Activated CD4-positive, alpha-beta T cell treated with anti-CD3 and anti-CD28 coated beads, Interleukin-2, amount 10 ng/mL, durations not matched to agents 7 days and 5 days (primary cell): ENCODE measurements around the gene ARID1B. TPM values are rescaled to one million over a fixed set of nuclear protein-coding genes. Genes with fewer than 3 reads are reported as not detected.

Source experiments
- CTCF ChIA-PET: fragments of 350-600 bp; sonication (Branson Sonifier 250); formaldehyde crosslinking; loops from one replicate; lab custom pipeline; 2021; ENCODE audit warnings: antibody characterized with exemption; lab: Charles Lee
- POLR2A ChIA-PET: fragments of 350-600 bp; sonication (Branson Sonifier 250); formaldehyde crosslinking; loops from one replicate; lab custom pipeline; 2021; ENCODE audit warnings: antibody characterized with exemption; lab: Charles Lee
- DNase-seq: peaks from one replicate; pipeline ENCODE4 v3.0.0-alpha.2; 2020
- H3K27ac Mint-ChIP-seq: one replicate; pipeline ENCODE4 v1.8.0; 2021; ENCODE audit warnings: mild to moderate bottlenecking, moderate library complexity, mixed read lengths
- H3K27me3 Mint-ChIP-seq: one replicate; pipeline ENCODE4 v1.8.0; 2021; ENCODE audit warnings: mixed read lengths
- H3K36me3 Mint-ChIP-seq: one replicate; pipeline ENCODE4 v1.8.0; 2021; ENCODE audit warnings: low read depth, mixed read lengths
- H3K4me1 Mint-ChIP-seq: one replicate; pipeline ENCODE4 v1.8.0; 2021; ENCODE audit warnings: mixed read lengths
- H3K4me3 Mint-ChIP-seq: one replicate; pipeline ENCODE4 v1.8.0; 2021; ENCODE audit warnings: mild to moderate bottlenecking, moderate library complexity, mixed read lengths
- H3K9me3 Mint-ChIP-seq: one replicate; pipeline ENCODE4 v1.8.0; 2021; ENCODE audit warnings: mixed read lengths
- total RNA-seq, 2 experiments: library from RNA; stranded (reverse); gene quantifications; one replicate each; pipeline ENCODE4 v1.2.3, GENCODE V29; 2021

Gene ARID1B
- total RNA-seq, 2 experiments from 2014 or later, result 76.8 to 89.6 TPM

DNA sequence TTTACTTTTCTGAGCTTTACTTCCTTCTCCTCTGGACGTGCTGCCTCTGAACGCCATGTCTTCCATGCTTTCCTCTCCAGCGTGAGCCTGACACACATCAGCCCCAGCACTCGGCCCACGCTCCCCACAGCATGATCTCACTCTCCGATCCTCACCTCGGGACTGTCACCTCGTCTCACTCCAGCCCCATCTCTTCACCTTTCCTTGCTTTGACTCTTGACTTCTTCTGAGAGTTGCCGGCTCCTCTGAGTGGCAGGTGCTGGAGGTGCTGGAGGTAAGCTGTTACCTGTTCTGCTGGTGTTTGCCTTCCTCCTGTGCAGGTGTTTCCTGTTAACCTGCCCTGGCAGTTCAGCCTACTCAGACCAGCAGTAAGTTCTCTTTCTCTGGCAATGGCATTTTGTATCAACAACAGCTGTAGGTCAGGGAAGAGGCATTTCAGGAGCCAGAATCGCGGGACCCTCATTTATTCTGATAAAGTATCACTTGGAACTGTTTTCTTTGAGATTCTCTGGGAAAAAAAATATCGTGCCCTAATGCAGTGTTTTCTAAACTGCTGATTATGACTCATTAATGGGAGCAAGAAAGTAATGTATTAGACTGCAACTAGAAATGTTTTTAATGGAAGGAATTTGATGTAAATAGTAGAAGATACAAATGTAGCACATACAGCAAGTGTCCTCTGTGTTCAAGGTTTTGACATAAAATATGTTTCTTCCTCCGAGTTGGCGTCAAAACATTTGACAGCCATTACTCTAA is 106.5 kb downstream of the ARID1B start:
- ChIA-PET CTCF (interaction anchor here (1.4 to 1.5 kb wide), 2 partner anchors 12 to 14 kb away, joined by 4 read pairs; no protein-coding TSS in a partner anchor), POLR2A (no interaction called here)
- Mint-ChIP-seq H3K4me3 (no peak overlapping the region), H3K36me3 (peaks cover 5% of the 10 kb centered on the region), H3K27ac (no peak overlapping the region), H3K27me3 (no peaks in the 10 kb centered on the region), H3K9me3 (no peaks in the 10 kb centered on the region), H3K4me1 (peaks cover 43% of the 10 kb centered on the region)
- no peak for DNase-seq

DNA sequence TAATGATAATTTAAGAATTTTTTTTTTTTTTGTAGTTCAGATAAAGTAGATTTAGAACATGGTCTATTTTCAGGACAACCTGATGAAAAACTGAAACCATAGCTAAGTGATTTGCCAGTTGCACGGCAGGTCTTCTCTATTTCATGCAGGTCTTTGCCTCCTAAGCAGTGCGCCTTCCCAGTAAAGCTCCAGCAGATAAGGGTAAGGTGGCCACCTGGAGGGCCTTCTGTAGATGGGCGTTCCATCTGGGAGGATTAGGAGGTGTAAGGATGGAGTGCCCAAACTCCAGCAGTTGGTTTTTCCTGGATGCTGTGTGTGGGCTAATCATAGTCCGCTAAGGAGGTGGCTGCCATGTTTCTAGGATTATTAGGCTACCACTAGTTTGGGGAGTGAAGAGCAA is 107.1 kb downstream of the ARID1B start:
- Mint-ChIP-seq H3K9me3 (no peaks in the 10 kb centered on the region), H3K27me3 (no peaks in the 10 kb centered on the region), H3K4me1 (peaks cover 43% of the 10 kb centered on the region), H3K36me3 (peaks cover 5% of the 10 kb centered on the region), H3K27ac (no peak overlapping the region), H3K4me3 (no peak overlapping the region)
- CTCF ChIA-PET, result interaction anchor here (1.4 to 1.5 kb wide), 2 partner anchors 12 to 14 kb away, joined by 4 read pairs; no protein-coding TSS in a partner anchor
- POLR2A ChIA-PET, result no interaction called here
- no peak for DNase-seq

DNA sequence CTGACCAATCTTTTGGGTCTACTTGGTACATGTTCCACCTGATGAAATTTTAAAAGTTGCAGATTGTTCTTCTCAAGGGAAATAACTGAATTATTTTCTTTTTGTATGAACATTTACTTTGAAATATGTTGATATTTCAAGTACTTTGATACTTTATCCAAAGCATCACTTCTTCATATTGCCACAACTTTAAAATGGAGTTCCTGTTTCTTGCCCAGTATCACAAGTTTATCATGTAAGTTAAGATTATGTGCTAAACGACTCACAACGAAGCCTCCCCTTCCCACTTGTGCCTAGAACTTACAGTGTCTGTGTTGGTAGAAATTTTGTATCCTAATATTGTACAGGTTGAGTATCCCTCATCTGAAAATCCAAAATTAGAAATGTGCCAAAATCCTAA is 108.4 kb downstream of the ARID1B start:
- no peak for DNase-seq
- Mint-ChIP-seq H3K4me1 (peaks cover 43% of the 10 kb centered on the region), H3K9me3 (no peaks in the 10 kb centered on the region), H3K27me3 (no peaks in the 10 kb centered on the region), H3K4me3 (no peak overlapping the region), H3K27ac (no peak overlapping the region), H3K36me3 (peaks cover 5% of the 10 kb centered on the region)
- ChIA-PET CTCF (no interaction called here), POLR2A (no interaction called here)

DNA sequence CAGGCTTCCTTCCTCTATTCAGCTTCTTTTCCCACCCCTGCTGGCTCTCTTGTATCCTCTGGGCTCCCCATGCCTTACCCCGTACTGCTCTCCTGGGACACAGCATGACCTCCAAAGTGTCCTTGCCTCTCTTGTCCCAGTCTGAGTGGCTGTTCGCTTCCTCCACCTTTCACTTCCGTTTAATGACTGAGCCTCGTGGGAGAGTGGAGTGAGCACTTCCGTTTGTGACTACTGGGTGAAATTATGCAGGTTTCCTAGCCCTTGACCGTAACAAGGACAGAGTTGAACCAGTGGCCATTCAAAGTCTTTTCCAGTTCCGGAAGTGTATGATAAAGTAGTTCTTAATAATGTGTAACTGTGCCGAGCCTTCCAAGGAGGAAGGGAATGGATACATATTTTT is 109.2 kb downstream of the ARID1B start:
- peaks cover 5% of the 10 kb centered on the region for H3K36me3 Mint-ChIP-seq
- H3K9me3 Mint-ChIP-seq, result no peaks in the 10 kb centered on the region
- DNase-seq, result no peak
- H3K27me3 Mint-ChIP-seq, result no peaks in the 10 kb centered on the region
- H3K4me1 Mint-ChIP-seq, result peaks cover 42% of the 10 kb centered on the region
- CTCF ChIA-PET, result no interaction called here
- POLR2A ChIA-PET, result no interaction called here
- no peak overlapping the region for H3K27ac Mint-ChIP-seq
- H3K4me3 Mint-ChIP-seq, result no peak overlapping the region

DNA sequence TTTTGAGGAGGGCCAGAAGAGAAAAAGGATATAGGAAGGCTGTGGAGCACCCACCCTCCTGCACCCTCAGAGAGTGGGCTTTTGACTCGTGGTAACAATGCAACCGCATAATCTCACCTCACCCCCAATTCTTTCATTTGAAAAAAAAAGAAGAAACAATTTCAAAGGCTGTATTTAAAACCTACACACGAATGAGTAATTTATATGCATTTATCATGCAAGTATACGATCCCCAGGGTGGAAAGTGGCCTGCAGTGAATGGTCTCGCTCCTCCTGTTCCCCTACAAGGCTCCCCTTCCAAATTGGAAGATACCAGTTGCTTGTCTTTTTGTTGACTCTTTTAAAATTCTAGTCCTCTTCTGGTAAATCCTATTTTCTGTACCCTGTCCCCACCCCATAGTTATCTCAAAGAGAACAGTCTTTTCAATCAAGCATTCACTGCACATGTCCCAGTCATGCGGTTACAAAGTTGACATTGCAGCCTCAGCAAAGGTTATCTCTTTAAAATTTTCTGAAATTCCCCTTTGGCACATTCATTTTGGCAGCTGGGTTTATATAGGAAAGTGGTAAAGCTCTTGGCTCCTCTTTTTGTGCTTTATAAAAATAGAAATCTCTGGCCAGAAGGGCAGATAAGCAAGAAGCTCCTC is 110.6 kb downstream of the ARID1B start:
- no peak for DNase-seq
- ChIA-PET POLR2A (no interaction called here), CTCF (no interaction called here)
- Mint-ChIP-seq H3K4me1 (peaks cover 32% of the 10 kb centered on the region), H3K36me3 (peaks cover 5% of the 10 kb centered on the region), H3K27ac (peak overlapping the region; percentile 1), H3K27me3 (no peaks in the 10 kb centered on the region), H3K9me3 (no peaks in the 10 kb centered on the region), H3K4me3 (no peak overlapping the region)

DNA sequence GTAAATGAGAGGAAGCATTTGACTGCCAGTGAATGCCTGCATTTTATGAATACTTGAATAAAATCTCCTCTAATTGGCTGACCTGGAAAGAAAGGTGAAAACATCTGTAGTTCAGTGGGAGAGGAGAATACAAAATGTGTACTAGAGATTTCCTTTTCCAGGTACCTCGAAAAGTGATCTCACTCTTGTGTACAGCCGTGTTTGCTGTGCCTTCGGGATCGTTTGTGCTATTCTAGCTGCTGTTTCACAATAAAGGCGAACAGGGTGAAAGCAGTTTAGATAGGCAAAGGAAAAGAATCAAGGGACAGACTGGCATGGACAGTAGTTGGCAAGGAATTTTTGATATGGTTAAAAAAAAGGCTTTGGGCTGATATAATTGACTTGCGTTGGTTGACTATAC is 112.3 kb downstream of the ARID1B start:
- Mint-ChIP-seq H3K27me3 (no peaks in the 10 kb centered on the region), H3K4me1 (peaks cover 22% of the 10 kb centered on the region), H3K9me3 (no peaks in the 10 kb centered on the region), H3K36me3 (peaks cover 7% of the 10 kb centered on the region), H3K4me3 (no peak overlapping the region), H3K27ac (no peak overlapping the region)
- no peak for DNase-seq
- POLR2A ChIA-PET, result no interaction called here
- CTCF ChIA-PET, result no interaction called here

DNA sequence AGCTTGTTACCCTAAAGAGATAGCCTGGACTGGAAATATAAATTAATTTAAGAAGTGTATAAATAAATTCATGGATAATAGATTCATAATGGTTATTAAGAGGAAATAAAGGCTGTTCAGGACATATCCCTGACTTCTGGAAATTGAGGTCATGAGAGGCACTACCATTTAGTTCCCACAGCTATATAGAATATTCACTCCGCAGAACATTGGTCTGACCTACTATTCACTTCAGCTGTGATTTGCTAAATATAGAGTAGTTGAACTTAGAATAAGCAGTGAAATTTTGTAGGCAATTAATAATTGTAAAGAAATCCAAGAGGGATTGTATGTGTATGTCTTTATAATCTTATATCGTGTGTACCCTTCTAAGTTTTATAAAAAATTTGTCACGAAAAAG is 112.8 kb downstream of the ARID1B start:
- CTCF ChIA-PET, result no interaction called here
- peaks cover 22% of the 10 kb centered on the region for H3K4me1 Mint-ChIP-seq
- no peaks in the 10 kb centered on the region for H3K27me3 Mint-ChIP-seq

DNA sequence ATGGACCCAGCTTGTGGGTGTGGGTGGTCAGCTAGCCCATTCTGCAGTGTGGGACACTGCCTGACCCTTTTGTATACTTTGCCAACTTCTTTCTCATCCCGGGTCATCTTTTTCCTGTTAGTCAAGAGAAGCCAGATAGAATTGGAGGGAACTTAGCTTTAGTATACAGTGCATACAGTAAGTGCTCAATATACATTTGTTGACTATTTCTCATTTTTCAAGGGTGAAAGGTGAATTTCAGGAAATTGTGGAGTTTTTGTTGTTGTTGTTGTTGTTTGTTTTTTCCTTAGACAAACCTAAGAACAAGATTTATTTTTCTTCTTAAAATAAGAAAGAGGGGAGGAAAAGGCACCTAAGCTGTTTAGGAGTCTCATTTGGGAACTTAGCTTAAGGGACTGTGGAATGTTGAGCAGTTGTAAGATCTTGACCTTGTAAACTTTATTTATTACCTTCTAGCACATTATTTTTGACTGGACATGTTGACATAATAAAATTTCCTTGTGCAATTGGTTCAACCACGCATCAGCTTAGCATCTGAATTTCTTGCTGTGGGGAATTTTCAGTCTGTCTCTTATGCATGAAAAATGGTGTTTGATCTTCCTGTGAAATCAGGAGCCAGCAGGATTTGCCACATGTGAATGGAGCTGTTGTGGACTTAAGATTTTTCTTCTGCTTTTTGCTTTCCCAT is 113.6 kb downstream of the ARID1B start:
- CTCF ChIA-PET, result no interaction called here
- Mint-ChIP-seq H3K9me3 (no peaks in the 10 kb centered on the region), H3K36me3 (peaks cover 7% of the 10 kb centered on the region), H3K4me1 (peaks cover 17% of the 10 kb centered on the region), H3K4me3 (no peak overlapping the region), H3K27me3 (no peaks in the 10 kb centered on the region), H3K27ac (no peak overlapping the region)
- DNase-seq, result no peak
- POLR2A ChIA-PET, result no interaction called here

More for the DNA sequence above, 112.8 kb downstream of the ARID1B start:
- H3K9me3 Mint-ChIP-seq, result no peaks in the 10 kb centered on the region
- no peak overlapping the region for H3K4me3 Mint-ChIP-seq
- no peak for DNase-seq
- POLR2A ChIA-PET, result no interaction called here
- no peak overlapping the region for H3K27ac Mint-ChIP-seq
- H3K36me3 Mint-ChIP-seq, result peaks cover 7% of the 10 kb centered on the region

DNA sequence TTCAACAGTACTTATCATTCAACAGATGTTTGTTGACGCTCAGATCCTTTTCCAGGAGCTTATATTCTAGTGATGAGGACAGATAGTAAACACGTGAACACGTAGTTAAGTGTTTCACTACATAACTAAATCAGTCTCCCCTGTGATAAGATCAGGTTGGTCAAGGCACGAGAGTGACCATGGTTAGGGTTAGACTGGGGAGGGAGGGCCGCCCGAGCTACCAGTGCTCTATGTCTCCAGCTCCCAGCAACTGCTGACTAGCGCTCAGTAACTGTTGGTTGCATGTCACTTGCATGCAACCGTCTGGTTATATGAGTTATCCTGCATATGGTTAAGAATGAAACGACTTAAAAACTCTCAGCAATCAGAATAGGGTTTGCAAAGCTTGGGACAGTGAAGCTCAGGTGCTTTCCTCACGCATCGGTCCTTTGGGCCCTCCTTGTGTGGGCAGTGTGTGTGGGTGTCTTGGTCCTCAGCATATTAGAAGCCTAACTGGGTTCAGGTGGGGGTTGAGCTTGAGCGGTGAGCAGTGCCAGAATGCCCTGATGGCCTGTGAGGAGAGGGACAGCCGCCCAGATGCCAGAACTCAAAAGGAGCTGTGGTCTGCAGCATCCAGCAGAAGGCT is 120.8 kb downstream of the ARID1B start:
- CTCF ChIA-PET, result interaction anchor here (1.4 kb wide), 1 partner anchor 12 kb away, joined by 5 read pairs; no protein-coding TSS in a partner anchor
- peaks cover 18% of the 10 kb centered on the region for H3K4me1 Mint-ChIP-seq

DNA sequence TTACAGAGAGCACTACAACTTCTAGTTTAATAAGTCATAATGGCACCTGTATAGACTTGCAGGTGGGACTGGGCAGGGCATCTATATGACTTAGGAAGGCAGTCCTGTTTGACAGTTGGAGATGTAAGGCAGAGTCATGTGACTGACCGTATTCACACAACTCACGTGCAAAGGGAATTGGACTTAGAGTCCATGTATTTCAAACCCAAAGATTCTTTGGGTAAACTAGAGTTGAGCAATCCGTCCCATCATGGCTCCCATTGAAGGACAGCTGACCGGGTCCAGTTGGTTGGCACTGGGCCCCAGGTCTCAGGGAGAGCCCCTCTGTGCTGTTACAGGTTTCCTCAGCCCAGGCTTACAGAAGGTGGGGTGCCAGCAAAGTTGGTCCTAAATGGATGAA is 121.9 kb downstream of the ARID1B start:
- no peak overlapping the region for H3K27ac Mint-ChIP-seq
- H3K27me3 Mint-ChIP-seq, result no peaks in the 10 kb centered on the region
- H3K9me3 Mint-ChIP-seq, result no peaks in the 10 kb centered on the region
- H3K36me3 Mint-ChIP-seq, result peaks cover 6% of the 10 kb centered on the region
- no peak for DNase-seq
- POLR2A ChIA-PET, result no interaction called here
- H3K4me1 Mint-ChIP-seq, result peaks cover 18% of the 10 kb centered on the region
- no peak overlapping the region for H3K4me3 Mint-ChIP-seq
- CTCF ChIA-PET, result no interaction called here

More for the DNA sequence above, 120.8 kb downstream of the ARID1B start:
- H3K27ac Mint-ChIP-seq, result no peak overlapping the region
- DNase-seq, result no peak
- no peaks in the 10 kb centered on the region for H3K27me3 Mint-ChIP-seq
- no peak overlapping the region for H3K4me3 Mint-ChIP-seq
- peaks cover 7% of the 10 kb centered on the region for H3K36me3 Mint-ChIP-seq
- H3K9me3 Mint-ChIP-seq, result no peaks in the 10 kb centered on the region
- POLR2A ChIA-PET, result no interaction called here

DNA sequence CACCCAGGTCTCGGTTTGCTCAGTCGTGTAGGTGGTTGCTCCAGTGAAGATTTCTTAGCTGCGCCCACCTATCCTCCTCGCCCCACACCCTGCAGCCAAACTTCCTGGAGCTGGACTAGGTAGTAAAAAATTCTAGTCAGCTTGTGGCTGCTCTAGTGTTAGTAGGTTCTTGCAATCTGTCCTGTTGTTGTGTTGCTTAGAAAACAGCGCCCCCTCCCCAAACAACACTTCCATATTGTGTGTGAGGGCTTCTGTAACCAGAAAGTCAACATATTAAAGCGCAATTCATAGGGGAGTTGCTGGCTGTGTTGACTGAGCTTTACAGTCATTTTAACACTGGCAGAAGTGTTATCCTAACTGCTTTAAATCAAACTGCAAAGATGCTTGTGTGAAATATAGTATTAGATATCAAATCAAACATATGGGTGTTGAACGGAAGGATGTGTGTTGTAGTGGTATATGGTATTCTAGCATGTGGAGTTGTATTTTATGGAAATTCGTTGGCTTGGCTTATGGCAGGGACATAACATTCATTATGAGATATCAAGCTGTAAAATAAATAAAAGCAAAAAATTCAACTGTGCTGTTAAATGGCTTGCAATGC is 122.5 kb downstream of the ARID1B start:
- H3K36me3 Mint-ChIP-seq, result peaks cover 6% of the 10 kb centered on the region
- ChIA-PET CTCF (interaction anchor here (0.5 kb wide), 1 partner anchor 108 kb away, joined by 5 read pairs; no protein-coding TSS in a partner anchor), POLR2A (no interaction called here)
- H3K4me3 Mint-ChIP-seq, result no peak overlapping the region
- peaks cover 18% of the 10 kb centered on the region for H3K4me1 Mint-ChIP-seq
- no peaks in the 10 kb centered on the region for H3K27me3 Mint-ChIP-seq
- H3K27ac Mint-ChIP-seq, result no peak overlapping the region
- H3K9me3 Mint-ChIP-seq, result no peaks in the 10 kb centered on the region
- no peak for DNase-seq

DNA sequence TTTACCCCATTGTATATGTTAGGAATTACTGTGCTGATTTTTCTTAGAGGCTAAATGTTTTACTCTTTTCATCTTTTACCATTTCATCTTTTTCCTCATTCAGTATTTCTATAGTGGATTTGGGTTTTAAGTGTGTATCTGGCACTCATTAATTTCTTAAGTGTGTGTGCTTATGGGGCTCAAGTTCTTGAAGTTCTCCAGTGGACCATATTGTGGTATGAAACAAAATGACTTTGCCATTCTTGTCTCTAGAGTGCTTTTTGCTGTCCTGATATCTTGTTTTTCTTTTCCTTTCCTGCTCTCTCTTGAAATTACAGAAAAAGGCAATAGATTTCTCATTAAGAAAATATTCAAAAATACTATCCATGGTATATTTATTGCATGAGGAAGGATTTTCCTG is 123.1 kb downstream of the ARID1B start:
- H3K9me3 Mint-ChIP-seq, result no peaks in the 10 kb centered on the region
- no peak overlapping the region for H3K27ac Mint-ChIP-seq
- POLR2A ChIA-PET, result no interaction called here

More for the DNA sequence above, 123.1 kb downstream of the ARID1B start:
- peaks cover 18% of the 10 kb centered on the region for H3K4me1 Mint-ChIP-seq
- no peak overlapping the region for H3K4me3 Mint-ChIP-seq
- no peaks in the 10 kb centered on the region for H3K27me3 Mint-ChIP-seq
- DNase-seq, result no peak
- CTCF ChIA-PET, result no interaction called here
- peaks cover 6% of the 10 kb centered on the region for H3K36me3 Mint-ChIP-seq
